RWPE2 (cell line): ENCODE measurements around the gene GPRC5D.

Source experiments
- ATAC-seq: fragments of 200-7000 bp; cut with Tn5 transposase; 3 replicates; pipeline ENCODE4 v1.9.1; 2021; ENCODE audit warnings: low read depth
- DNase-seq: peaks from one replicate; pipeline ENCODE4 v3.0.0-alpha.2; 2020; ENCODE audit warnings: low spot score
- H3K27ac ChIP-seq: fragments of 450-650 bp; 2 replicates; pipeline ENCODE4 v1.5.1; 2017; ENCODE audit warnings: mild to moderate bottlenecking; ENCODE audit not compliant: poor library complexity, severe bottlenecking
- H3K27me3 ChIP-seq: fragments of 250-450 bp; sonication (Bioruptor Pico); 2 replicates; pipeline ENCODE4 v1.5.1; 2021; ENCODE audit warnings: mild to moderate bottlenecking, moderate library complexity; ENCODE audit not compliant: insufficient read depth, poor library complexity, severe bottlenecking
- H3K36me3 ChIP-seq: fragments of 250-450 bp; sonication (Bioruptor Pico); 2 replicates; pipeline ENCODE4 v1.5.1; 2020; ENCODE audit warnings: low read depth, mild to moderate bottlenecking, moderate library complexity
- H3K4me1 ChIP-seq: fragments of 250-450 bp; sonication (Bioruptor Pico); 2 replicates; pipeline ENCODE4 v1.5.1; 2021; ENCODE audit warnings: mild to moderate bottlenecking, moderate library complexity; ENCODE audit not compliant: insufficient read depth, poor library complexity, severe bottlenecking
- H3K4me3 ChIP-seq: fragments of 250-450 bp; sonication (Bioruptor Pico); 2 replicates; pipeline ENCODE4 v1.5.1; 2021; ENCODE audit warnings: mild to moderate bottlenecking, moderate library complexity; ENCODE audit not compliant: severe bottlenecking
- H3K9me3 ChIP-seq: fragments of 250-450 bp; sonication (Bioruptor Pico); 2 replicates; pipeline ENCODE4 v1.5.1; 2021; ENCODE audit warnings: mild to moderate bottlenecking, moderate library complexity; ENCODE audit not compliant: severe bottlenecking
- CTCF ChIP-seq: fragments of 450-650 bp; IDR thresholded peaks from one replicate; pipeline ENCODE4 v1.5.1; 2017; ENCODE audit warnings: mild to moderate bottlenecking, moderate library complexity; ENCODE audit not compliant: poor library complexity, severe bottlenecking

GPRC5D gene

GRCh38 chr12:12896260-12896659 lies 55.7 kb downstream of the GPRC5D start:
- no peak overlapping the region for H3K4me3 ChIP-seq
- peaks cover 43% of the 10 kb centered on the region for H3K36me3 ChIP-seq
- no peak for DNase-seq
- peak overlapping the region; percentile 93 for H3K27ac ChIP-seq
- peak; percentile 28; the same call in 2 of the 3 replicates for ATAC-seq
- H3K4me1 ChIP-seq: peaks cover 47% of the 10 kb centered on the region
- no peaks in the 10 kb centered on the region for H3K9me3 ChIP-seq
- no peaks in the 10 kb centered on the region for H3K27me3 ChIP-seq
- no peak for TF ChIP-seq CTCF

GRCh38 chr12:12893438-12893837 lies 58.5 kb downstream of the GPRC5D start:
- no peak for ATAC-seq
- Histone ChIP-seq H3K36me3 (peaks cover 36% of the 10 kb centered on the region), H3K27me3 (no peaks in the 10 kb centered on the region), H3K9me3 (no peaks in the 10 kb centered on the region), H3K4me3 (peak overlapping the region; percentile 38), H3K27ac (peak overlapping the region; percentile 93), H3K4me1 (peaks cover 19% of the 10 kb centered on the region)
- TF ChIP-seq CTCF: no peak
- no peak for DNase-seq

- no peak for TF ChIP-seq CTCF
- Histone ChIP-seq H3K36me3 (peaks cover 31% of the 10 kb centered on the region), H3K9me3 (no peaks in the 10 kb centered on the region), H3K27me3 (no peaks in the 10 kb centered on the region), H3K27ac (peak overlapping the region; percentile 93), H3K4me1 (peaks cover 14% of the 10 kb centered on the region), H3K4me3 (peak overlapping the region; percentile 38)
- DNase-seq (no peak), ATAC-seq (0 out of 3 replicates have a peak, but pooled peaks have one; percentile 7)
Measured at GRCh38 chr12:12892681-12893141, 59.3 kb downstream of the GPRC5D start.

- Histone ChIP-seq H3K27me3 (no peaks in the 10 kb centered on the region), H3K27ac (peak overlapping the region; percentile 93), H3K9me3 (no peaks in the 10 kb centered on the region), H3K36me3 (peaks cover 31% of the 10 kb centered on the region), H3K4me3 (peak overlapping the region; percentile 38), H3K4me1 (peaks cover 14% of the 10 kb centered on the region)
- no peak for ATAC-seq
- TF ChIP-seq CTCF: no peak
- no peak for DNase-seq
Measured at GRCh38 chr12:12891881-12892355, 60.1 kb downstream of the GPRC5D start.

GRCh38 chr12:12891080-12891880 lies 60.7 kb downstream of the GPRC5D start, which contains the start of gene GPRC5A:
TSS of gene GPRC5A (plus strand) at chr12:12891562. CDS start at chr12:12908250, 16,688 bp downstream.
- H3K4me3 ChIP-seq: peak within 1 kb of the TSS; percentile 38
- peak; percentile 3 for TF ChIP-seq CTCF
- H3K9me3 ChIP-seq: no peaks in the 10 kb centered on the region
- peak within 1 kb of the TSS; percentile 93 for H3K27ac ChIP-seq
- H3K27me3 ChIP-seq: no peaks in the 10 kb centered on the region
- DNase-seq (peak; percentile 89), ATAC-seq (peak; percentile 74)
- H3K36me3 ChIP-seq: peaks cover 25% of the 10 kb centered on the region
- H3K4me1 ChIP-seq: peaks cover 10% of the 10 kb centered on the region
